ENCODE data around the gene PIANP.
"Not testable (repeated sequence)": the region's sequence is repeated elsewhere in the genome, so short reads cannot be mapped to it uniquely, and the experiment has no call there.

PIANP gene, protein sequence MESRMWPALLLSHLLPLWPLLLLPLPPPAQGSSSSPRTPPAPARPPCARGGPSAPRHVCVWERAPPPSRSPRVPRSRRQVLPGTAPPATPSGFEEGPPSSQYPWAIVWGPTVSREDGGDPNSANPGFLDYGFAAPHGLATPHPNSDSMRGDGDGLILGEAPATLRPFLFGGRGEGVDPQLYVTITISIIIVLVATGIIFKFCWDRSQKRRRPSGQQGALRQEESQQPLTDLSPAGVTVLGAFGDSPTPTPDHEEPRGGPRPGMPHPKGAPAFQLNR

DNA sequence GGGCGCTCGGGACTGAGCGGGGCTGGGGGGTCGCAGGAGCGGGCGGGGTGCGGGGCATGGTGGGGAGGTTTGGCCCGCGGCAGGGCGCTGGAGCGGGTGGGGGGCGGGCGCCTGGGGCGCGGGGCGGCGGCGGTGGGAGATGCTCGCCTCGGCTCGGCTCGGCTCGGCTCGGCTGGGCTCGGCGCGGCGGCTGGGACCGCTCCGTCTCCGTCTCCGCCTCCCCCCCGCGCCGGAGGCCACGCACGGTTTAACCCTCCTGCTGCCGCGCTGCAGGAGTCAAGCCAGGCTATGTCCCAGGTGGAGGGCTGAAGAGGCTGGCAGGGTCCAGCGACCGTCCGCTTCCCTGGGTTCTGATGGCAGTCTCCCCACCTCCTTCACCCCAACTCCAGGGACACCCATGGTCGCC is at the start of gene PIANP:
TSS of gene PIANP (minus strand) at position 170 of the 406 bp plus-strand sequence. CDS start 2,754 bp downstream, outside the sequence.
- DNase-seq (ENCODE audit: low spot score), result no peak

DNA sequence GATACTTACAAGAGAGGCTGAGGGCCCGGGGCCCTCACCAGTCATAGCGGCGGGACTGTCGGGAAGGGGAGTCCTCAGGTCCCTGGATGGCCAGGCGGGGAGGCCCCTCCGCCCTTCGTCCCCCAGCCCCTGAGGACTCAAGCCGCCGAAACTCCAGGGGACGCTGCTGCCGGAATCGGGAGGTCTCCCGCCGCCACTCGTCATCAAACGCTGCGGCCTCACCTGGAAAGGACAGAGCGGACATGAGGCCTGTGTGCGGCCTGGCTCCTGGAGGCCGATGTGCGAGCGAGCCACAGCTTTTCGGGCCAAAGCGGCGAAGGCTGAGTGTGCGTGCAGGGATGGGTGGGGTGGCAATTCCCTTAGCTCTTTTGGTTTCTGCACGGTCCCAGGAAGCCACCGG is 48.1 kb upstream of the PIANP start:
- DNase-seq (ENCODE audit: low spot score), result no peak

DNA sequence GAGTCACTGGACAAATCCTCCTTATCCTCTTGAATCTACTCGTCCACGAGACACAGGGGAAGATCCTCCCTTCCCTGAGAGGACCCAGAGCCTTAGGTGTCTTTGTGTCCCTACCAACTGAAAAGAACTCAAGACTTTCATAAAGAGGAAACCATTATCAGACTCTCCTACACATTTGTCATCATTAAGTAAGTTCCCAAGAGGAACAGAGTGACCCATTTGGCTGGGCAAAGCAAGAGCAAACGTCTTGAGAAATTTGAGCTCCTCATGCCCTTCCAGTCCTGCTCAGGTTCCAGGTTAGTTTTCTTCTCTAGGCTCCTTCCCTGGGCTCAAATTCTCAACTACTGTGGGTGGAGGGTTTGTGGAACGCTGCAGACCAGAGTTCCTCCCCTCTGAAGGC is 46.6 kb upstream of the PIANP start:
- no peak for DNase-seq (ENCODE audit: low spot score)

DNA sequence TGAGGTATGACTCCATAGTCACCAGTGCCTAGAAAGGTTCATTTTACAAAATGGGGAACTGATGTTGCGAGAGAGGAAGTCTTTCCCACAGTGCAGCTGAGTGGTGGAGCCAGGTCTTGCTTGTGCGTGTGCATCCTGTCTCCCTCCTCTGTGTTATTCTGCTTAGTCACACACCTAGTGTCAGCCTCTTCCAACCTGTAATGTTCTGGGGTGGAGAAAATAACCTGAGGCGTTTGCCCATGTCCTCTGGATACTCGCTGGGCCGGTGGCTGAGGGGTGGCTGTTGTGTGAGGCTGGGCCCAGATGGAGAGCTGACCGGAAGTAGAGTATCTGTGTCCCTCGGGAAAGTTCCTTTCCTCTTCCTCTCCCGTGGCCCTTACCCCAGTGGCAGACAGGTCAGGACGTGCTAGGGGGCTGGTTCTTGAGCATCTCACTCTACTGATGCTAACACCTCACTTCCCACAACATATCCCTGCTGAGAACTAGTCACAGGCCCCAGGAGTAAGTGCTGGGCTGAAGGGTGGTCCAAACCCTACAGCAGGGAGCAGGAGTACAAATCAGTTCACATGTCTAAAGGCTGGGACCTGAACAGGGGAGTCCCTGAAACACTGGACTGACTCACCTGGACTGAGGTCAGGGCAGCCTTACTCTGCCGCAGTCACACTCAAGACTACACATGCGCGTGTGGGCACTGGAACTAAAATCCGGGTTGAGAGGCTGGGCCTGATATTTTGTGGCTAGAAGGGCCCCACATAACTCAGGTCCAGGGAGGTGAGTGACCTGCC is 45.3 kb upstream of the PIANP start:
- DNase-seq (ENCODE audit: low spot score), result no peak

DNA sequence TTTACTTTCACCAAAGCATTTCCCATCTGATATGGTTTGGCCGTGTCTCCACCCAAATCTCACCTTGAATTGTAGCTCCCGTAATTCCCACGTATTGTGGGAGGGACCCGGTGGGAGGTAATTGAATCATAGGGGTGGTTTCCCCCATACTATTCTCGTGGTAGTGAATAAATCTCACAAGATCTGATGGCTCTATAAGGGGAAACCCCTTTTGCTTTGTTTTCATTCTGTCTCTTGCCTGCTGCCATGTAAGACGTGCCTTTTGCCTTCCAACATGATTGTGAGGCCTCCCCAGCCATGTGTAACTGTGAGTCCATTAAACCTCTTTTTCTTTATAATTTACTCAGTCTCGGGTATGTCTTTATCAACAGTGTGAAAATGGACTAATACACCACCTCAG is 42.7 kb upstream of the PIANP start:
- DNase-seq (ENCODE audit: low spot score), result not testable (repeated sequence)

DNA sequence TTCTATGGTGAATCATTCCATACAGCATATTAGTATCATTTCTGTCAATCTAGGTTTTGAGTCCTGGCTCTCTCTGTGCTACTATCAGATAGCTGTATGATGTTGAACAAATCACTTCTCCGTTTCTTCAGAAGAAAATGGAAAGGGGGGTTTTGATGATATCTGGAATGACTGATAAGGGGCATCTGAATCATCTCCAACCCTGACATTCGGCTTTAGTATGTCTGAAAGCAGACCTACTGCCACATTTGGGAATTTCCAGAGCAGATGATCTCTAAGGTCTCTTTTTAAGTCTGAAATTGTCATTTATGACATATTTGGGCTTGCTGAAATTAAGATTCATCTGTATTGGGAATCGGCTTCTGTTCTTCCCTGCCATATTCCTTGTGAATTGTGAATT is 42.2 kb upstream of the PIANP start:
- no peak for DNase-seq (ENCODE audit: low spot score)

DNA sequence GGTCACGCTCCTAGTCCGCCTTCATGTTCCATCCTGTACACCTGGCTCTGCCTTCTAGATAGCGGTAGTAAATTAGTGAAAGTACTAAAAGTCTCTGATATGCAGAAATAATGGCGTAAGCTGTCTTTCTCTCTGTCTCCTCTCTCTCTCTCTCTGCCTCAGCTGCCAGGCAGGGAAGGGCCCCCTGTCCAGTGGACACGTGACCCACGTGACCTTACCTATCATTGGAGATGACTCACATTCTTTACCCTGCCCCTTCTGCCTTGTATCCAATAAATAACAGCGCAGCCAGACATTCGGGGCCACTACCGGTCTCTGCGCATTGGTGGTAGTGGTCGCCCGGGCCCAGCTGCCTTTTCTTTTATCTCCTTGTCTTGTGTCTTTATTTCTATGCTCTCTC is 41.5 kb upstream of the PIANP start:
- not testable (repeated sequence) for DNase-seq (ENCODE audit: low spot score)

DNA sequence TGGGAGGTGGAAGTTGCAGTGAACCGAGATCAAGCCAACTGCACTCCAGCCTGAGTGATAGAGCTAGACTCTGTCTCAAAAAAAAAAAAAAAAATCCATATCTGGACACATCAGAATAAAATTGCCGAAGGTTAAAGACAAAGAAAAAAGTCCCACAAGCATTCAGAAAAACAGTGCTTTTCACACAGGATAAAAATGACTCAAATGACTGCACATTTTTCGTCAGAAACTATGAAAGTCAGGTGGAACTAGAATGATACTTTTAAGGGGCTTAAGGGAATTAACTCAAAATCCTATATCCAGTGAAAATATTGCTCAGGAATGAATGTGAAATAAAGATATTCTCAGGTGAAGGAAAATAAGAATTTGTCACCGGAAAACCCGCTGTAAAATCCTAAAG is 36.1 kb upstream of the PIANP start:
- no peak for DNase-seq (ENCODE audit: low spot score)

DNA sequence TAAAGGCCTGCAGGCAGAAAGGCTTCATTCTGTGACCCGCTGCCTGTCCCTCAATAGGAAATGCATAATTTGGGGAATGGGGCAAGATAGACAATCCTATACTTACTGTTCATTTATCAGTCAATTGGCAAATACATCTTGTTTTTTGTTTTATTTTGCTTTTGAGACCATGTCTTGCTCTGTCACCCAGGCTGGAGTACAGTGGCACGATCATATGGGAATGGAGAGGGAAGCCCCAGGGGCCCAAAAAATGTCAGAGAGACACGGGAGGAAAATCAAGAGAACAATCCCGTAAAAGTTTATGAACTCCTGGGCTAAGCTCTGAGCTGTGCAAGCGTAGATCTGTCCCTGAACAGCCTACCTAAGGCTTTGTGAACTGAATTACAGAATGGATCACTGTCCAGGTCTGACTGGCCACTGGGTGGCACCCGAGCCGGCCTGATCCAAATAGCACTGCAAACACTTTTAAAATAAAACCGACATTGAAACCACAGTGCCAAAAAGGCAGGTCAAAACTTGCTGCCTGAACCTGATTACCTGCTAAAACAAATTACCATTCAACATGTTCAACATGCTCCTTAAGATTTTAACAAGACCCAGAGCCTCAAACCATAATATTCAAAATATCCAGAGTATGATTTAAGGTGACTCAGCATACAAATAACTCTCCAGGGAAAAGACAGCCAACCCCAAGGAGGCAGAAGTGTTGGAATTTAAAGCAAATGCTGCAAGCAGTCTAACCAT is 35.0 kb upstream of the PIANP start:
- peak; percentile 69 for DNase-seq (ENCODE audit: low spot score)

DNA sequence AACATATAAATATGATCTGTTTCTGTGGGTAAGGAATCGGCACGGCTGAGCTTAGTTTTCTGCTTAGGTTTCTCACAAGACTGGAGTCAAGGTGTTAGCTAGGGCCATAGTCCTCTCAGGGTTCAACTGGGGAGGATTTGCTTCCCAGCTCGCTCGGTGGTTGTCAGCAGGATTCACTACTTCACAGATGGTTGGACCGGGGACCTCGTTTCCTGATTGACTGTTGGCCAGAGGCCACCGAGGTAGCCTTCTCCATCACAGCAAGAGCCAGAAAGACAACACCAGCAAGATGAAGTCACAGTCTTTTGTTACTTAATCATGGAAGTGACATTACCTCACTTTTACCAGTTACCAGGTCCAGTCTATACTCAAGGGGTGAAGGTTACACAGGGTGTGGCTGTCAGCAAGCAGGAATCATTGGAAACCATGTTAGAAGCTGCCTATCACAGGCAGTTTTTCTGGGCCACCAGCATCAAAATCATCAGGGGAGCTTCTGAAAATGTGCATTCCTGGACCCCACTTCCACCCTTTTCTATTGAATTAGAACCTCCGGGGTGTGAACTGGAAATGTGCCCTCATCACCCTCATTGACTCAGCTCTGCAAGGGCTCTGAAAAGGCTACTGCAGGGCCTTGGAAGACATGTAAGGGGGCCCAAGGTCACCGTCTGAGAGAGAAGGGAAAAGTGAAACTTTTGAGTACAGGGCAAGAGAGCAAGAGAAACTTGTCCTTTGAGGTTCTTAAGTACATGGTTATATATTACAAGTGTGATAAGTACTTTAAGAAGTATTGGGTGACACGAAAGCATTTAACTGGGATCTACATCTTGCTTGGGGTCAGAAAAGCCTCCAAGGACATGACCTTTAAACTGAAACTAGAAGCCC is 34.1 kb upstream of the PIANP start:
- no peak for DNase-seq (ENCODE audit: low spot score)

DNA sequence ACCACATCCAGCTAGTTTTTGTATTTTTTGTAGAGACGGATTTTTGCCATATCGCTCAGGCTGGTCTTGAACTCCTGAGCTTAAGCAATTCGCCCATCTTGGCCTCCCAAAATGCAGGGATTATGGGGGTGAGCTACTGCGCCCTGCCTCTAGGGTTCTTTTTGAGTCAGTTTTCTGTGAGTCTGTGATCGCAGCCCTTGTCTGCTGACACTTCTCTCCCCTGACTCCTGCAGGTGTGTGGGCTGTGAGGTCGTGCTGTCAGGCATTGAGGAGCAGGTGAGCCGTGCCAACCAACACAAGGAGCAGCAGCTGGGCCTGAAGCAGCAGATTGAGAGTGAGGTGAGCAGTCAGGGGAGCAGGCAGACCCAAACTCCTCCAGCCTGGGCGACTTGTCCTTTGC is 29.6 kb upstream of the PIANP start:
- no peak for DNase-seq (ENCODE audit: low spot score)

DNA sequence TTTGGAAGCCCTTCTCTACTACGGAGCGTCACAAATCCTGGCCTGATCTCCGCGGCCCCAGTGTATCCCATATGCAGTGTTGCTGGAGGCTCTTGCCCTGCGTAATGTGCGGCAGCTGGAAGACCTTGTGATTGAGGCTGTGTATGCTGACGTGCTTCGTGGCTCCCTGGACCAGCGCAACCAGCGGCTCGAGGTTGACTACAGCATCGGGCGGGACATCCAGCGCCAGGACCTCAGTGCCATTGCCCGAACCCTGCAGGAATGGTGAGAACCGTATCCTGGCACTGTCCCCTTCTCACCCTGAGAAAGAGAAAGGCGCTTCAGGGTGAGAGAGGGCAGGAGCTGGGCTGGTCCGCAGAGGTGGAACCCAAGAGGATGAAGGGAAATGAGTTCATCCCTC is 28.6 kb upstream of the PIANP start:
- DNase-seq (ENCODE audit: low spot score), result no peak

DNA sequence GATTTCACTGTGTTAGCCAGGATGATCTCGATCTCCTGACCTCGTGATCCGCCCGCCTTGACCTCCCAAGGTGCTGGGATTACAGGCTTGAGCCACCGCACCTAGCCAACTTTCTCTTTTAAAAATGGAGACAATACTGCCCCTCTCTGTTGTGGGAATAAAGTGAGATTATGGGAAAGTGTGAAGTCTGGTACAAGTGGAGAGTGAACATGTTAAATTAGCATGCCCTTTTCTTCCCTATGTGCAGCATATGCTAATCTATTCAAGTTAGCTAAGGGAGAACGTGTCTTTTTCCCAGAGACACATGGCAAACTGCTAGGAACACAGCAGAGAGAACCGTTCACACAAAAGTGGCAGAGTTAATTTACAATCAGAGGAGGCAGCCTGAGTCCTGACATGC is 24.7 kb upstream of the PIANP start:
- no peak for DNase-seq (ENCODE audit: low spot score)

DNA sequence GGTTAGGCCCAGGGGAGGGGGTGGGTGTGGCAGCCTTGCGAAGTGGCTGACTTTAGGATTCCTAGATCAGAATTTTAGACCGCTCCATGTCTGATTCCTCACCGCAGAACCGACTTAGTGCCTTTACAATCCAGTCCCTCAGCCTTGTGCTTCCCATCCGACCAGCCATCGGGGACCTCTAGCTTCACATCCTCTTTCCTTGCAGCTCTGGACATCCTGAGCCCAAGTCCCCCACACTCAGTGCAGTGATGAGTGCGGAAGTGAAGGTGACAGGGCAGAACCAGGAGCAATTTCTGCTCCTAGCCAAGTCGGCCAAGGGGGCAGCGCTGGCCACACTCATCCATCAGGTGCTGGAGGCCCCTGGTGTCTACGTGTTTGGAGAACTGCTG is 23.8 kb upstream of the PIANP start:
- DNase-seq (ENCODE audit: low spot score), result peak; percentile 68

DNA sequence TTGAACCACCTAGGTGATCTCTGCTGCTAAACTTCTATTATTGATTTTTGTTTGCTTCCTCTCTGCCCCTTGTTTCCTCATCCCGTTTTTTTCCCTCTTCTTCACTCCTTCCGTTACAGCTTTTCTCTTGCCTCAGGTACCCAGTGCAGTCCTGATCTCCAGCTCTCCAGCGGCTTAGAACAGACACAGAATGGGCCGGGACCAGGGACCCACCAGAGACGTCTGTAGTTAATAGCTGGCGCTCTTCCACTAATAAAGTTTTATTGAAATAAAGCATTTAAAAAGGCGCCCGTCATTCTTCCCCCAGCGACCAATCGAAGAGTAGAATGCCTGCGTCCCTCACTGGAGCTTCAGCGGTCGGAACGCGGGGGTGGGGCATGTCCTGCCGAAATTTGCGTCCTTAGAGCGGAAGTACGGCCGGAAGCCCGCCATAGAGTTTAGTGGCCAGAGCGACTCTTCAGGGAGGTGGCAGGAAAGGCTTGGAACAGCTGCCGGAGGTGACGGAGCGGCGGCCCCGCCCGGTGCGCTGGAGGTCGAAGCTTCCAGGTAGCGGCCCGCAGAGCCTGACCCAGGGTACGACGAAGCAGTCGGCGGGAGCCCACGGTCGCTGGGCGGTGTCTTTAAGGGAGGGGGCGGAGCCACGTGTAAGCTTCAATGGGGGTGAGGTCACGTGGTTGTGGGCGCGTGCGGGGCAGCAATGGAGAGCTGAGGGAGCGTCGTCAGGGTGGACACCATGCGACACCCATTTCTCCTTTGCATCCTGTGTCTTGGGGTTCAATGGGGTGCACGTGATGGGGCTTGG is 23.2 kb upstream of the PIANP start, which contains the start of gene COPS7A:
TSS of gene COPS7A (plus strand) at position 440 of the 802 bp plus-strand sequence. CDS start 611 bp downstream, outside the sequence.
- DNase-seq (ENCODE audit: low spot score), result peak; percentile 99

DNA sequence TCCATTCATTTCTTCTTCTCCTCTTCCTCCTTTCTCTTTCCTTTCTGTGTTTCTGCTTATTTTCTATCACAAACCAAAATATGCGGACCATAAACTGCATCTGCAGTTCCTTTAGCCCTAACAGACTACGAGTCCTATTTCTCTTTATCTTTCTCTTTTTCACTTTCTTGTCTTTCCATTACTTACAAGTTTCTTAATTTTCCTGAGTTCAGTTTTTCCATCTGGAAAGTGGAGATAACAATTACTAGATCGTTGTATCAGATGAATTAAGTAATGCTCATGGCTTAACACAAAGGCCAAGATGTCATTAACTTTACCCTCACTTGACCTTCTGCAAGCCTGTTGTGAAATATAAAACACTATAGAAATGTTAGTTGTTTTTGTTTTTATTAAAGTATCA is 22.2 kb upstream of the PIANP start:
- no peak for DNase-seq (ENCODE audit: low spot score)

DNA sequence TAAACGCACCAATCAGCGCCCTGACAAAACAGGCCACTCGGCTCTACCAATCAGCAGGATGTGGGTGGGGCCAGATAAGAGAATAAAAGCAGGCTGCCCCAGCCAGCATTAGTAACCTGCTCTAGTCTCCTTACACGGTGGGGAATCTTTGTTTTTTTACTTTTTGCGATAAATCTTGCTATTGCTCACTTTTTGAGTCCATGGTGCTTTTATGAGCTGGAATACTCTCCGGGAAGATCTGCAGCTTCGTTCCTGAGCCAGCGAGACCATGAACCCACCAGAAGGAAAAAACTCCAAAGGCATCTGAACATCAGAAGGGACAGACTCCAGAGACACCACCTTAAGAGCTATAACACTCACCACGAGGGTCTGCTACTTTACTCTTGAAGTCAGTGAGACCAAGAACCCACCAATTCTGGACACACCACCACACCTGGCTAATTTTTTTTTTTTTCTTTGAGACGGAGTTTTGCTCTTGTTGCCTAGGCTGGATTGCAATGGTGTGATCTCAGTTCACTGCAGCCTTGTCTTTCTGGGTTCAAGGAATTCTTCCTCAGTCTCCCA is 16.3 kb upstream of the PIANP start:
- DNase-seq (ENCODE audit: low spot score), result no peak

DNA sequence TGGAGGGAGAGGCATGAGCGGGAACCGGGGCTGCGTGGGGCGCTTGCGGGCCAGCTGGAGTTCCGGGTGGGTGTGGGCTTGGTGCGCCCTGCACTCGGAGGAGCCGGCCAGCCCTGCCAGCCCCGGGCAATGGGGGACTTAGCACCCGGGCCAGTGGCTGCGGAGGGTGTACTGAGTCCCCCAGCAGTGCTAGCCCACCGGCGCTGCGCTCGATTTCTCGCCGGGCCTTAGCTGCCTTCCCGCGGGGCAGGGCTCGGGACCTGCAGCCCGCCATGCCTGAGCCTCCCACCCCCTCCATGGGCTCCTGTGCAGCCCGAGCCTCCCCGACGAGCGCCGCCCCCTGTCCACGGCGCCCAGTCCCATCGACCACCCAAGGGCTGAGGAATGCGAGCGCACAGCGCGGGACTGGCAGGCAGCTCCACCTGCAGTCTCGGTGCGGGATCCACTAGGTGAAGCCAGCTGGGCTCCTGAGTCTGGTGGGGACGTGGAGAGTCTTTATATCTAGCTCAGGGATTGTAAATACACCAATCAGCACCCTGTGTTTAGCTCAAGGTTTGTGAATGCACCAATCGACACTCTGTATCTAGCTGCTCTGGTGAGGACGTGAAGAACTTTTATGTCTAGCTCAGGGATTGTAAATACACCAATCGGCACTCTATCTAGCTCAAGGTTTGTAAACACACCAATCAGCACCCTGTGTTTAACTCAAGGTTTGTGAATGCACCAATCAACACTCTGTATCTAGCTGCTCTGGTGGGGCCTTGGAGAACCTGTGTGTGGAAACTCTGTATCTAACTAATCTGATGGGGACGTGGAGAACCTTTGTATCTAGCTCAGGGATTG is 15.6 kb upstream of the PIANP start:
- not testable (repeated sequence) for DNase-seq (ENCODE audit: low spot score)

DNA sequence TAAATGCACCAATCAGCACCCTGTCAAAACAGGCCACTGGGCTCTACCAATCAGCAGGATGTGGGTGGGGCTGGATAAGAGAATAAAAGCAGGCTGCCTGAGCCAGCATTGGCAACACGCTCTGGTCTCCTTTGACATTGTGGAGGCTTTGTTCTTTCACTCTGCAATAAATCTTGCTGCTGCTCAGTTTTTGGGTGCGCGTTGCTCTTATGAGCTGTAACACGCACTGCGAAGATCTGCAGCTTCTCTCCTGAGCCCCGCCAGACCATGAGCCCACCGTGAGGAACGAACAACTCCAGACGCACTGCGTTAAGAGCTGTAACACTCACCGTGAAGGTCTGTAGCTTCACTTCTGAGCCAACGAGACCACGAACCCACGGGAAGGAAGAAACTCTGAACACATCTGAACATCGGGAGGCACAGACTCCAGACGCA is 8.4 kb upstream of the PIANP start:
- no peak for DNase-seq (ENCODE audit: low spot score)

DNA sequence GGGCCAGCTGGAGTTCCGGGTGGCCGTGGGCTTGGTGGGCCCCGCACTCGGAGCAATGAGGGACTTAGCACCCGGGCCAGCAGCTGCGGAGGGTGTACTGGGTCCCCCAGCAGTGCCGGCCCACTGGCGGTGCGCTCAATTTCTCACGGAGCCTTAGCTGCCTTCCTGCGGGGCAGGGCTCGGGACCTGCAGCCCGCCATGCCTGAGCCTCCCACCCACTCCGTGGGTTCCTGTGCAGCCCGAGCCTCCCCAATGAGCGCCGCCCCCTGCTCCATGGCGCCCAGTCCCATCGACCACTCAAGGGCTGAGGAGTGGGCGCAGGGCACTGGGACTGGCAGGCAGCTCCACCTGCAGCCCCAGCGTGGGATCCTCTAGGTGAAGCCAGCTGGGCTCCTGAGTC is 7.7 kb upstream of the PIANP start:
- not testable (repeated sequence) for DNase-seq (ENCODE audit: low spot score)

Measured in RKO (cell line).